GM23338 (cell line): Measurements from ENCODE around the gene HCFC1.

Source experiments
- CREB1 ChIP-seq: fragments of 250-450 bp; sonication (Bioruptor Pico); IDR thresholded peaks from 2 replicates; pipeline ENCODE4 v1.5.0; 2020; ENCODE audit warnings: low read depth, mild to moderate bottlenecking, moderate library complexity
- CTCF ChIP-seq, 2 experiments: fragments of 200-600 bp in 1 of 2; sonication (generic) in 1 of 2; conservative IDR thresholded peaks; 2 replicates each; pipeline versions ENCODE4 v1.5.1 to v1.6.1; 2016 to 2017; ENCODE audit warnings: antibody characterized with exemption in 2 of 2, low read depth in 2 of 2, mild to moderate bottlenecking in 2 of 2, moderate library complexity in 1 of 2
- ETS1 ChIP-seq: IDR thresholded peaks from 2 replicates; pipeline ENCODE4 v1.6.1; 2016; ENCODE audit warnings: antibody characterized with exemption
- EZH2 ChIP-seq: fragments of 200-600 bp; sonication (generic); IDR thresholded peaks from one replicate; pipeline ENCODE4 v1.8.0; 2017; ENCODE audit warnings: antibody characterized with exemption, mild to moderate bottlenecking, low read depth; ENCODE audit not compliant: unreplicated experiment
- EZH2phosphoT487 ChIP-seq: fragments of 200-600 bp; sonication (generic); IDR thresholded peaks from one replicate; pipeline ENCODE4 v1.8.1; 2018; ENCODE audit warnings: antibody characterized with exemption; ENCODE audit not compliant: unreplicated experiment
- JUNB ChIP-seq: IDR thresholded peaks from one replicate; pipeline ENCODE4 v1.6.1; 2016; ENCODE audit warnings: antibody characterized with exemption; ENCODE audit not compliant: unreplicated experiment
- POLR2AphosphoS5 ChIP-seq: IDR thresholded peaks from 2 replicates; pipeline ENCODE4 v1.6.1; 2016; ENCODE audit warnings: antibody characterized with exemption, low read depth
- ZNF331 ChIP-seq: fragments of 250-450 bp; sonication (Bioruptor Pico); IDR thresholded peaks from 2 replicates; pipeline ENCODE4 v1.5.0; 2020; ENCODE audit warnings: low read depth, mild to moderate bottlenecking, moderate library complexity
- TF ChIP-seq, protein P1 (sequence below): IDR thresholded peaks from one replicate; pipeline ENCODE4 v1.6.1; 2018; ENCODE audit warnings: antibody characterized with exemption; ENCODE audit not compliant: unreplicated experiment

DNA sequence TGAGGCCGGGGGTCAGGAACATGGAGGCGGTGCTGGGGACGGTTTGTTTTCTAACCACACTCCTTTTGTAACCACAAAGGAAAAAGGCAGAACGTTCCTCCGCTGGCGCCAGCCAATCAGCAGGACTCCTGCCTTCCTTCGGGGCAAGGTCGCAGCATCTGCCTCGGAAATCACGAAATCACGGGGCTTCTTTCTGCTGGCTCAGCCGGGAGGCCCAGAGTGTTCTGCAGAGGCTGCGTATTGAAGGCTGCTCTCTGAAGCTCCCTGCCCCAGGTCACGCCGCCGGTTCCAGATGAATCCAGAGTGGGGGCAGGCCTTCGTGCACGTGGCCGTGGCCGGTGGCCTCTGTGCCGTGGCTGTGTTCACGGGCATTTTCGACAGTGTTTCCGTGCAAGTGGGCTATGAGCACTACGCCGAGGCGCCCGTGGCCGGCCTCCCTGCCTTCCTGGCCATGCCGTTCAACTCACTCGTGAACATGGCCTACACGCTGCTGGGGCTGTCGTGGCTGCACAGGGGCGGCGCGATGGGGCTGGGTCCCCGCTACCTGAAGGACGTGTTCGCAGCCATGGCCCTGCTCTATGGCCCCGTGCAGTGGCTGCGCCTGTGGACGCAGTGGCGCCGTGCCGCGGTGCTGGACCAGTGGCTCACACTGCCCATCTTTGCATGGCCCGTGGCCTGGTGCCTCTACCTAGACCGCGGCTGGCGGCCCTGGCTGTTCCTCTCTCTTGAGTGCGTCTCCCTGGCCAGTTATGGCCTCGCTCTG, 10.3 kb upstream of the HCFC1 start:
- no peak for TF ChIP-seq CTCF (conservative IDR thresholded peaks at IDR 0.05; ENCODE audit: low read depth in 2 of 2)
- no peak for TF ChIP-seq ZNF331 (CRISPR knock-in tag)
- TF ChIP-seq ETS1: no peak
- no peak for TF ChIP-seq EZH2phosphoT487
- TF ChIP-seq EZH2: no peak
- TF ChIP-seq POLR2AphosphoS5: no peak
- TF ChIP-seq, protein P1, sequence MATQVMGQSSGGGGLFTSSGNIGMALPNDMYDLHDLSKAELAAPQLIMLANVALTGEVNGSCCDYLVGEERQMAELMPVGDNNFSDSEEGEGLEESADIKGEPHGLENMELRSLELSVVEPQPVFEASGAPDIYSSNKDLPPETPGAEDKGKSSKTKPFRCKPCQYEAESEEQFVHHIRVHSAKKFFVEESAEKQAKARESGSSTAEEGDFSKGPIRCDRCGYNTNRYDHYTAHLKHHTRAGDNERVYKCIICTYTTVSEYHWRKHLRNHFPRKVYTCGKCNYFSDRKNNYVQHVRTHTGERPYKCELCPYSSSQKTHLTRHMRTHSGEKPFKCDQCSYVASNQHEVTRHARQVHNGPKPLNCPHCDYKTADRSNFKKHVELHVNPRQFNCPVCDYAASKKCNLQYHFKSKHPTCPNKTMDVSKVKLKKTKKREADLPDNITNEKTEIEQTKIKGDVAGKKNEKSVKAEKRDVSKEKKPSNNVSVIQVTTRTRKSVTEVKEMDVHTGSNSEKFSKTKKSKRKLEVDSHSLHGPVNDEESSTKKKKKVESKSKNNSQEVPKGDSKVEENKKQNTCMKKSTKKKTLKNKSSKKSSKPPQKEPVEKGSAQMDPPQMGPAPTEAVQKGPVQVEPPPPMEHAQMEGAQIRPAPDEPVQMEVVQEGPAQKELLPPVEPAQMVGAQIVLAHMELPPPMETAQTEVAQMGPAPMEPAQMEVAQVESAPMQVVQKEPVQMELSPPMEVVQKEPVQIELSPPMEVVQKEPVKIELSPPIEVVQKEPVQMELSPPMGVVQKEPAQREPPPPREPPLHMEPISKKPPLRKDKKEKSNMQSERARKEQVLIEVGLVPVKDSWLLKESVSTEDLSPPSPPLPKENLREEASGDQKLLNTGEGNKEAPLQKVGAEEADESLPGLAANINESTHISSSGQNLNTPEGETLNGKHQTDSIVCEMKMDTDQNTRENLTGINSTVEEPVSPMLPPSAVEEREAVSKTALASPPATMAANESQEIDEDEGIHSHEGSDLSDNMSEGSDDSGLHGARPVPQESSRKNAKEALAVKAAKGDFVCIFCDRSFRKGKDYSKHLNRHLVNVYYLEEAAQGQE: no peak
- no peak for TF ChIP-seq CREB1
- no peak for TF ChIP-seq JUNB
